H1 (cell line): ENCODE measurements around the gene SMIM44. TPM values are rescaled to one million over a fixed set of nuclear protein-coding genes. Genes with fewer than 3 reads are reported as not detected.

Source experiments
- CTCF ChIA-PET: fragments of 300-600 bp; sonication (Branson Sonifier 250); formaldehyde crosslinking; loops from one replicate; lab custom pipeline; 2021; ENCODE audit not compliant: partially characterized antibody; lab: Charles Lee
- POLR2A ChIA-PET: fragments of 300-600 bp; sonication (Branson Sonifier 250); formaldehyde crosslinking; loops from one replicate; lab custom pipeline; 2021; ENCODE audit warnings: inconsistent platforms; ENCODE audit not compliant: partially characterized antibody; lab: Charles Lee
- DNase-seq, 2 experiments: peaks; one replicate each; pipeline versions ENCODE4 v3.0.0 to v3.0.0-alpha.2; 2010 to 2022; ENCODE audit warnings: low spot score in 2 of 2, low read depth in 1 of 2, mixed read lengths in 1 of 2
- FAIRE-seq: peaks from 2 replicates; lab custom pipeline; 2011; peaks lifted over from hg19 to GRCh38; lab: Jason Lieb, UNC
- H2AFZ ChIP-seq: 2 replicates; pipeline ENCODE4 v1.8.1; 2012; ENCODE audit warnings: low read length, inconsistent platforms
- H2AK5ac ChIP-seq: 2 replicates; pipeline ENCODE4 v1.6.1; 2013; ENCODE audit warnings: low read depth, low read length
- H2BK120ac ChIP-seq: replicated peaks from 2 replicates; pipeline ENCODE3; 2013; ENCODE audit warnings: low read depth, low read length, inconsistent platforms
- H2BK12ac ChIP-seq: 2 replicates; pipeline ENCODE4 v1.6.1; 2013; ENCODE audit warnings: low read depth, low read length
- H2BK15ac ChIP-seq: 2 replicates; pipeline ENCODE4 v1.6.1; 2013; ENCODE audit warnings: low read length
- H2BK20ac ChIP-seq: 2 replicates; pipeline ENCODE4 v1.6.1; 2013; ENCODE audit warnings: low read length
- H2BK5ac ChIP-seq: 2 replicates; pipeline ENCODE4 v1.6.1; 2013; ENCODE audit warnings: low read depth, low read length
- H3K14ac ChIP-seq: 2 replicates; pipeline ENCODE4 v1.6.1; 2013; ENCODE audit warnings: inconsistent platforms; ENCODE audit not compliant: insufficient read length
- H3K18ac ChIP-seq: 2 replicates; pipeline ENCODE4 v1.6.1; 2013; ENCODE audit warnings: low read length; ENCODE audit errors: extremely low read depth
- H3K23ac ChIP-seq: 2 replicates; pipeline ENCODE4 v1.6.1; 2013; ENCODE audit warnings: inconsistent platforms; ENCODE audit not compliant: insufficient read length
- H3K23me2 ChIP-seq: 2 replicates; pipeline ENCODE4 v1.6.1; 2013; ENCODE audit warnings: low read depth, low read length
- H3K27ac ChIP-seq: 2 replicates; pipeline ENCODE4 v1.6.1; 2011; ENCODE audit warnings: low read depth, low read length, inconsistent platforms
- H3K27me3 ChIP-seq, 4 experiments: replicated peaks in 1 of 4; 1 replicate in 1 of 4; 2 replicates in 3 of 4; pipeline versions ENCODE4 v1.6.1 to v1.8.1; 2011 to 2013; ENCODE audit warnings: low read length in 3 of 4, mild to moderate bottlenecking in 3 of 4, inconsistent platforms in 2 of 4, mixed read lengths in 2 of 4, moderate library complexity in 1 of 4; ENCODE audit not compliant: control insufficient read depth in 3 of 4, insufficient read depth in 3 of 4; ENCODE audit errors: extremely low read depth in 1 of 4
- H3K36me3 ChIP-seq, 4 experiments: 2 replicates each; pipeline versions ENCODE4 v1.6.1 to v1.8.1; 2011 to 2013; ENCODE audit warnings: mild to moderate bottlenecking in 4 of 4, low read length in 3 of 4, moderate library complexity in 2 of 4, control low read depth in 1 of 4, inconsistent platforms in 1 of 4; ENCODE audit not compliant: insufficient read depth in 4 of 4, control insufficient read depth in 2 of 4
- H3K4ac ChIP-seq: replicated peaks from 2 replicates; pipeline ENCODE3; 2013; ENCODE audit warnings: low read length, low read depth, mixed read lengths, inconsistent platforms; ENCODE audit not compliant: insufficient read length
- H3K4me1 ChIP-seq, 4 experiments: replicated peaks in 1 of 4; 1 replicate in 1 of 4; 2 replicates in 3 of 4; pipeline versions ENCODE4 v1.6.1 to v1.8.1; 2011 to 2013; ENCODE audit warnings: low read length in 3 of 4, inconsistent platforms in 2 of 4, mixed read lengths in 1 of 4; ENCODE audit not compliant: insufficient read depth in 4 of 4, control insufficient read depth in 3 of 4
- H3K4me2 ChIP-seq, 2 experiments: 2 replicates each; pipeline versions ENCODE4 v1.6.1 to v1.8.1; 2011 to 2013; ENCODE audit warnings: low read depth in 2 of 2, low read length in 2 of 2, control low read depth in 1 of 2, inconsistent platforms in 1 of 2, mild to moderate bottlenecking in 1 of 2; ENCODE audit not compliant: insufficient read depth in 1 of 2
- H3K4me3 ChIP-seq, 4 experiments: fragments of 200-600, 300-600 bp in 1 of 4; sonication (generic), shearing (Covaris generic), sonication (Bioruptor Twin) in 1 of 4; 2 replicates each; pipeline versions ENCODE4 v1.5.1 to v1.8.1; 2011 to 2016; ENCODE audit warnings: low read length in 4 of 4, low read depth in 3 of 4, control low read depth in 2 of 4, inconsistent platforms in 2 of 4, mild to moderate bottlenecking in 2 of 4, mixed read lengths in 1 of 4, moderate library complexity in 1 of 4; ENCODE audit not compliant: insufficient read depth in 2 of 4; ENCODE audit errors: extremely low read depth in 1 of 4
- H3K56ac ChIP-seq: replicated peaks from 2 replicates; pipeline ENCODE3; 2013; ENCODE audit warnings: low read depth, mild to moderate bottlenecking, mixed read lengths, low read length, inconsistent platforms; ENCODE audit not compliant: insufficient read length
- H3K79me1 ChIP-seq: 2 replicates; pipeline ENCODE4 v1.6.1; 2013; ENCODE audit warnings: low read depth, low read length, control low read depth
- H3K79me2 ChIP-seq, 2 experiments: 2 replicates each; pipeline versions ENCODE4 v1.6.1 to v1.8.1; 2012 to 2013; ENCODE audit warnings: low read length in 2 of 2, mild to moderate bottlenecking in 2 of 2, inconsistent platforms in 1 of 2; ENCODE audit not compliant: insufficient read depth in 2 of 2, control insufficient read depth in 1 of 2
- H3K9ac ChIP-seq, 4 experiments: replicated peaks in 1 of 4; 1 replicate in 1 of 4; 2 replicates in 3 of 4; pipeline versions ENCODE4 v1.6.1 to v1.8.1; 2011 to 2013; ENCODE audit warnings: low read depth in 3 of 4, low read length in 3 of 4, control low read depth in 2 of 4, mild to moderate bottlenecking in 2 of 4, moderate library complexity in 2 of 4, inconsistent platforms in 1 of 4; ENCODE audit errors: extremely low read depth in 1 of 4
- H3K9me3 ChIP-seq, 2 experiments: 2 replicates each; pipeline versions ENCODE4 v1.6.1 to v1.8.1; 2012 to 2013; ENCODE audit warnings: mild to moderate bottlenecking in 2 of 2, moderate library complexity in 2 of 2, control low read depth in 1 of 2, inconsistent platforms in 1 of 2, low read depth in 1 of 2, low read length in 1 of 2, mixed read lengths in 1 of 2; ENCODE audit not compliant: insufficient read depth in 2 of 2
- H4K20me1 ChIP-seq, 2 experiments: replicated peaks in 1 of 2; 2 replicates each; pipeline versions ENCODE3 to v1.8.1; 2011 to 2013; ENCODE audit warnings: inconsistent platforms in 2 of 2, low read length in 2 of 2, mild to moderate bottlenecking in 1 of 2; ENCODE audit not compliant: insufficient read depth in 2 of 2, control insufficient read depth in 1 of 2
- H4K5ac ChIP-seq: 2 replicates; pipeline ENCODE4 v1.6.1; 2013; ENCODE audit warnings: low read length, low read depth, mixed read lengths, inconsistent platforms; ENCODE audit not compliant: insufficient read length
- H4K8ac ChIP-seq: 2 replicates; pipeline ENCODE4 v1.8.0; 2013; ENCODE audit warnings: mild to moderate bottlenecking, moderate library complexity, low read length, inconsistent platforms; ENCODE audit not compliant: insufficient read depth; ENCODE audit errors: extremely low read depth
- H4K91ac ChIP-seq: replicated peaks from 2 replicates; pipeline ENCODE3; 2013; ENCODE audit warnings: low read length, mixed read lengths, inconsistent platforms; ENCODE audit not compliant: insufficient read length
- ASH2L ChIP-seq: fragments of 200-600, 300-600 bp; sonication (generic); IDR thresholded peaks from one replicate; pipeline ENCODE4 v1.7.1; 2017; ENCODE audit warnings: low read length
- ATF3 ChIP-seq: IDR thresholded peaks from 2 replicates; pipeline ENCODE4 v1.6.1; 2011; ENCODE audit warnings: low read depth, mild to moderate bottlenecking, low read length; ENCODE audit not compliant: insufficient read depth
- BCL11A ChIP-seq, 2 experiments: IDR thresholded peaks; one replicate each; pipeline ENCODE4 v1.6.1; 2011; ENCODE audit warnings: low read depth in 2 of 2, low read length in 2 of 2, mild to moderate bottlenecking in 2 of 2
- CEBPB ChIP-seq: IDR thresholded peaks from 2 replicates; pipeline ENCODE4 v1.6.1; 2012; ENCODE audit warnings: low read depth, low read length
- CHD2 ChIP-seq: IDR thresholded peaks from 2 replicates; pipeline ENCODE4 v1.6.1; 2012; ENCODE audit warnings: low read length, improper control_type of control experiment
- CREB1 ChIP-seq: IDR thresholded peaks from 2 replicates; pipeline ENCODE4 v1.6.1; 2012; ENCODE audit warnings: inconsistent platforms
- EGR1 ChIP-seq: IDR thresholded peaks from 2 replicates; pipeline ENCODE4 v1.6.1; 2011; ENCODE audit warnings: low read depth, low read length, borderline replicate concordance
- JUN ChIP-seq: IDR thresholded peaks from 2 replicates; pipeline ENCODE4 v1.6.1; 2011; ENCODE audit warnings: low read depth, mild to moderate bottlenecking, improper control_type of control experiment, low read length
- MAX ChIP-seq: IDR thresholded peaks from 2 replicates; pipeline ENCODE4 v1.6.1; 2012; ENCODE audit warnings: inconsistent platforms
- NRF1 ChIP-seq: IDR thresholded peaks from 2 replicates; pipeline ENCODE4 v1.6.1; 2011; ENCODE audit warnings: mild to moderate bottlenecking, low read depth, low read length, improper control_type of control experiment
- WGBS, 2 experiments: shearing (Covaris generic) in 1 of 2; methylation state at CpG; one replicate each; pipeline versions ENCODE4 v1.1.6 to v1.1.7; 2013 to 2015; ENCODE audit warnings: low lambda C conversion rate in 2 of 2, mixed read lengths in 2 of 2, inconsistent platforms in 1 of 2, low coverage in 1 of 2, missing lambda C conversion rate in 1 of 2; ENCODE audit not compliant: insufficient replicate concordance in 2 of 2, insufficient coverage in 1 of 2, insufficient read length in 1 of 2; ENCODE audit errors: extremely low coverage in 1 of 2, missing lambda C conversion rate in 1 of 2; 5-methylcytosine and 5-hydroxymethylcytosine counted together
- polyA plus RNA-seq, 7 experiments: library from polyadenylated mRNA; depleted of rRNA in 3 of 7; stranded (reverse) in 5 of 7; unstranded in 2 of 7; fragments of >200 nt in 5 of 7; fragments of 200-250 nt in 2 of 7; gene quantifications; 1 replicate in 5 of 7; 2 replicates in 1 of 7; 4 replicates in 1 of 7; pipeline versions ENCODE4 v1.2.1 to v1.2.3, GENCODE V29; 2011 to 2013; ENCODE audit warnings: missing spikeins in 2 of 7, mixed read lengths in 2 of 7
- total RNA-seq: library from RNA; stranded (reverse); fragmentation: NEBNext Ultra II Directional; extraction: Animal tissue kit (Norgen Biotek cat#: 25700); gene quantifications from 2 replicates; pipeline ENCODE4 v1.2.1, GENCODE V29; 2021

Gene SMIM44
- total and polyA plus RNA-seq, 2 of the 8 experiments (the other 6 are each of a cell fraction or from before 2014, with no cell fraction given), result not detected

- WGBS, 2 experiments, result 90% methylated on average over 12 of the region's 12 CpGs; no CpG with 5 or more reads in 1 of the 2 experiments
- Histone ChIP-seq H3K27me3 (no peaks in the 10 kb centered on the region), H3K36me3 (no peaks in the 10 kb centered on the region; a peak in 1 of 8 replicates), H3K56ac (no peak overlapping the region), H2AFZ (no peak overlapping the region), H3K4me3 (no peak overlapping the region), H3K23ac (no peak overlapping the region), H3K9ac (no peak overlapping the region), H3K27ac (no peak overlapping the region), H3K4me2 (no peak overlapping the region), H4K8ac (no peak overlapping the region), H3K79me2 (peaks cover 0 to 76% of the 10 kb centered on the region in 2 experiments; a peak in 3 of 4 replicates), H2BK15ac (no peak overlapping the region), H2BK20ac (no peak overlapping the region), H3K79me1 (peaks cover 29% of the 10 kb centered on the region), H4K20me1 (peaks cover 8 to 23% of the 10 kb centered on the region in 2 experiments), H2BK12ac (no peak overlapping the region), H3K4me1 (peaks cover 0 to 20% (median 18%) of the 10 kb centered on the region in 4 experiments; a peak in 6 of 7 replicates), H3K18ac (no peak overlapping the region), H2BK120ac (no peak overlapping the region), H3K4ac (no peak overlapping the region), H2AK5ac (no peak overlapping the region), H4K91ac (no peak overlapping the region), H3K14ac (no peak overlapping the region), H4K5ac (no peak overlapping the region), H2BK5ac (peak overlapping the region; percentile 44; the same call in 1 of the 2 replicates), H3K9me3 (no peaks in the 10 kb centered on the region), H3K23me2 (no peaks in the 10 kb centered on the region)
- POLR2A ChIA-PET, result interaction anchor here (0.9 to 2.3 kb wide), 3 partner anchors 9 to 45 kb away, joined by 3 to 7 read pairs (median 3); partner anchors contain the start of gene FZR1
- FAIRE-seq, result no peak
- no peak for DNase-seq
- CTCF ChIA-PET, result interaction anchor here (1.0 to 5.4 kb wide), 4 partner anchors 12 to 32 kb away, joined by 3 to 28 read pairs (median 10); partner anchors contain the start of gene DOHH
- TF ChIP-seq CHD2 (no peak), MAX (no peak), CREB1 (no peak), ASH2L (no peak), JUN (no peak), ATF3 (no peak), NRF1 (no peak), BCL11A (IDR thresholded peaks at IDR 0.05; ENCODE audit: low read depth in 2 of 2, low read length in 2 of 2) (no peak), CEBPB (no peak), EGR1 (no peak)
Observed at GRCh38 chr19:3514930-3515329, 31.7 kb upstream of the SMIM44 start.
